IMR-90 (cell line): ENCODE measurements around the gene XPC. TPM values are rescaled to one million over a fixed set of nuclear protein-coding genes. Genes with fewer than 3 reads are reported as not detected.

Experiments
- ATAC-seq: fragments of 200-7000 bp; cut with Tn5 transposase; 2 replicates; pipeline ENCODE4 v1.9.1; 2020; ENCODE audit warnings: low read depth, mild to moderate bottlenecking, moderate library complexity
- BruUV-seq: library from RNA; stranded (reverse); fragments of 400-500 nt; replicated peaks from 2 replicates; lab custom pipeline; 2021; lab: Mats Ljungman, UMichigan
- CTCF ChIA-PET: fragments of 300-600 bp; formaldehyde crosslinking; extraction: SDS; loops from one replicate; lab custom pipeline; 2021; ENCODE audit warnings: antibody characterized with exemption; lab: Yijun Ruan, JAX
- POLR2A ChIA-PET: fragments of 300-600 bp; sonication (Branson Sonifier 250); formaldehyde crosslinking; loops from one replicate; lab custom pipeline; 2022; ENCODE audit warnings: antibody characterized with exemption; ENCODE audit not compliant: unreplicated experiment; lab: Charles Lee
- DNase-seq: peaks from one replicate; pipeline ENCODE4 v3.0.0; 2013
- H2AFZ ChIP-seq: replicated peaks from 2 replicates; pipeline ENCODE3; 2013; ENCODE audit warnings: low read length, mild to moderate bottlenecking; ENCODE audit not compliant: poor library complexity
- H2AK5ac ChIP-seq: 2 replicates; pipeline ENCODE4 v1.6.1; 2013; ENCODE audit warnings: low read depth, low read length, inconsistent platforms
- H2AK9ac ChIP-seq: replicated peaks from 2 replicates; pipeline ENCODE3; 2013; ENCODE audit warnings: mild to moderate bottlenecking, low read depth, low read length, moderate library complexity; ENCODE audit not compliant: poor library complexity
- H2BK120ac ChIP-seq: 2 replicates; pipeline ENCODE4 v1.6.1; 2013; ENCODE audit warnings: low read depth, low read length, inconsistent platforms
- H2BK15ac ChIP-seq: 3 replicates; pipeline ENCODE4 v1.6.1; 2013; ENCODE audit warnings: low read depth, low read length, inconsistent platforms
- H2BK20ac ChIP-seq: 2 replicates; pipeline ENCODE4 v1.6.1; 2013; ENCODE audit warnings: low read depth, mild to moderate bottlenecking, inconsistent platforms, low read length, moderate library complexity
- H2BK5ac ChIP-seq: 2 replicates; pipeline ENCODE4 v1.6.1; 2013; ENCODE audit warnings: mild to moderate bottlenecking, low read depth, low read length, inconsistent platforms; ENCODE audit not compliant: poor library complexity, severe bottlenecking
- H3K14ac ChIP-seq: replicated peaks from 2 replicates; pipeline ENCODE4 v1.6.1; 2013; ENCODE audit warnings: low read depth, low read length, inconsistent platforms
- H3K18ac ChIP-seq: 2 replicates; pipeline ENCODE4 v1.6.1; 2013; ENCODE audit warnings: low read depth, low read length, control low read depth
- H3K23ac ChIP-seq: 2 replicates; pipeline ENCODE4 v1.6.1; 2013; ENCODE audit warnings: low read depth, low read length, inconsistent platforms
- H3K27ac ChIP-seq: 2 replicates; pipeline ENCODE4 v1.5.1; 2013; ENCODE audit warnings: mild to moderate bottlenecking, control low read depth, low read length; ENCODE audit not compliant: insufficient read depth
- H3K27me3 ChIP-seq: 2 replicates; pipeline ENCODE4 v1.6.1; 2013; ENCODE audit warnings: low read length; ENCODE audit not compliant: control insufficient read depth, insufficient read depth
- H3K36me3 ChIP-seq: 2 replicates; pipeline ENCODE4 v1.6.1; 2013; ENCODE audit warnings: low read length, mixed read lengths; ENCODE audit not compliant: control insufficient read depth, insufficient read depth
- H3K4ac ChIP-seq: 2 replicates; pipeline ENCODE4 v1.6.1; 2013; ENCODE audit warnings: low read depth, low read length, inconsistent platforms
- H3K4me1 ChIP-seq: 2 replicates; pipeline ENCODE4 v1.6.1; 2013; ENCODE audit warnings: low read length, mixed read lengths; ENCODE audit not compliant: control insufficient read depth, insufficient read depth
- H3K4me2 ChIP-seq: 2 replicates; pipeline ENCODE4 v1.6.1; 2013; ENCODE audit warnings: low read depth, mild to moderate bottlenecking, control low read depth, low read length, moderate library complexity
- H3K4me3 ChIP-seq: 2 replicates; pipeline ENCODE4 v1.5.1; 2013; ENCODE audit warnings: low read depth, mild to moderate bottlenecking, control low read depth, low read length, moderate library complexity; ENCODE audit not compliant: insufficient read depth
- H3K56ac ChIP-seq: 2 replicates; pipeline ENCODE4 v1.6.1; 2013; ENCODE audit warnings: low read length, inconsistent platforms; ENCODE audit not compliant: insufficient read depth; ENCODE audit errors: extremely low read depth
- H3K79me1 ChIP-seq, 2 experiments: 2 replicates each; pipeline ENCODE4 v1.6.1; 2013; ENCODE audit warnings: low read length in 2 of 2, inconsistent platforms in 1 of 2, low read depth in 1 of 2
- H3K9ac ChIP-seq: 2 replicates; pipeline ENCODE4 v1.6.1; 2013; ENCODE audit warnings: low read depth, low read length, control low read depth
- H3K9me1 ChIP-seq: 2 replicates; pipeline ENCODE4 v1.6.1; 2013; ENCODE audit warnings: low read length, inconsistent platforms; ENCODE audit not compliant: insufficient read depth
- H3K9me3 ChIP-seq: 2 replicates; pipeline ENCODE4 v1.6.1; 2013; ENCODE audit warnings: low read length; ENCODE audit not compliant: control insufficient read depth, insufficient read depth
- H4K20me1 ChIP-seq: 2 replicates; pipeline ENCODE4 v1.6.1; 2013; ENCODE audit warnings: low read length, inconsistent platforms; ENCODE audit not compliant: insufficient read depth
- H4K5ac ChIP-seq: 2 replicates; pipeline ENCODE4 v1.6.1; 2013; ENCODE audit warnings: mild to moderate bottlenecking, low read depth, low read length, control low read depth
- H4K8ac ChIP-seq, 2 experiments: 2 replicates each; pipeline ENCODE4 v1.6.1; 2013; ENCODE audit warnings: low read depth in 2 of 2, low read length in 2 of 2, control low read depth in 1 of 2, inconsistent platforms in 1 of 2
- H4K91ac ChIP-seq: 2 replicates; pipeline ENCODE4 v1.6.1; 2013; ENCODE audit warnings: low read depth, low read length, inconsistent platforms; ENCODE audit not compliant: insufficient read depth
- BHLHE40 ChIP-seq: fragments of 150-350 bp; IDR thresholded peaks from 2 replicates; pipeline ENCODE4 v1.6.1; 2016; ENCODE audit warnings: mild to moderate bottlenecking, low read depth, low read length
- CEBPB ChIP-seq: IDR thresholded peaks from 2 replicates; pipeline ENCODE4 v1.6.1; 2012; ENCODE audit warnings: low read depth, low read length, improper control_type of control experiment
- CTCF ChIP-seq: conservative IDR thresholded peaks from 2 replicates; pipeline ENCODE4 v1.5.1; 2012; ENCODE audit warnings: mild to moderate bottlenecking, low read depth, low read length, improper control_type of control experiment
- MAFK ChIP-seq: IDR thresholded peaks from 2 replicates; pipeline ENCODE4 v1.6.1; 2012; ENCODE audit warnings: low read depth, low read length, improper control_type of control experiment
- MAZ ChIP-seq: IDR thresholded peaks from 2 replicates; pipeline ENCODE4 v1.6.1; 2012; ENCODE audit warnings: low read depth, mild to moderate bottlenecking, low read length, improper control_type of control experiment, moderate library complexity, borderline replicate concordance
- NFE2L2 ChIP-seq: fragments of 150-350 bp; IDR thresholded peaks from 2 replicates; pipeline ENCODE4 v1.6.1; 2016; ENCODE audit warnings: low read depth, mild to moderate bottlenecking, low read length
- POLR2A ChIP-seq: IDR thresholded peaks from 2 replicates; pipeline ENCODE4 v1.6.1; 2012; ENCODE audit warnings: mild to moderate bottlenecking, low read depth, low read length
- RCOR1 ChIP-seq: IDR thresholded peaks from 2 replicates; pipeline ENCODE4 v1.6.1; 2012; ENCODE audit warnings: mild to moderate bottlenecking, low read length, improper control_type of control experiment; ENCODE audit not compliant: insufficient replicate concordance
- RFX5 ChIP-seq: IDR thresholded peaks from 2 replicates; pipeline ENCODE4 v1.8.0; 2012; ENCODE audit warnings: low read depth, mild to moderate bottlenecking, low read length, moderate library complexity
- SMC3 ChIP-seq: fragments of 150-350 bp; IDR thresholded peaks from 2 replicates; pipeline ENCODE4 v1.6.1; 2016; ENCODE audit warnings: low read depth, mild to moderate bottlenecking, antibody characterized with exemption, low read length, moderate library complexity
- USF2 ChIP-seq: fragments of 150-350 bp; IDR thresholded peaks from 2 replicates; pipeline ENCODE4 v1.6.1; 2017; ENCODE audit warnings: mild to moderate bottlenecking, antibody characterized with exemption, low read length, low read depth
- WGBS, 2 experiments: methylation state at CpG; one replicate each; pipeline versions ENCODE4 v1.1.5 to v1.1.7; 2013; ENCODE audit warnings: missing lambda C conversion rate in 2 of 2; ENCODE audit not compliant: insufficient read length in 1 of 2; ENCODE audit errors: extremely low coverage in 2 of 2; 5-methylcytosine and 5-hydroxymethylcytosine counted together
- dilution Hi-C: fragments of 300-500 bp; cut with HindIII; formaldehyde crosslinking; loops from one replicate; pipeline ENCODE4 v1.14.3; 2018; ENCODE audit warnings: low sequenced_read_pairs; ENCODE audit not compliant: unreplicated experiment
- in situ Hi-C: fragments of 300-500 bp; cut with MboI; formaldehyde crosslinking; loops from 3 replicates; pipeline ENCODE4 v1.14.3; 2019; ENCODE audit warnings: low sequenced_read_pairs, inconsistent platforms, mixed read lengths
- intact Hi-C: fragments of 100-400 bp; cut with micrococcal nuclease; formaldehyde crosslinking; loops from 2 replicates; pipeline ENCODE4 v1.10.0; 2022
- polyA plus RNA-seq, 3 experiments: library from polyadenylated mRNA; depleted of rRNA; stranded (reverse); fragments of >200 nt; gene quantifications; 2 replicates each; pipeline ENCODE4 v1.2.3, GENCODE V29; 2012; ENCODE audit warnings: low replicate concordance in 1 of 3
- total RNA-seq: library from RNA; depleted of rRNA; stranded (reverse); fragments of >200 nt; gene quantifications from 2 replicates; pipeline ENCODE4 v1.2.3, GENCODE V29; 2012
- TF ChIP-seq, protein P1 (sequence below): fragments of 150-350 bp; IDR thresholded peaks from 2 replicates; pipeline ENCODE4 v1.6.1; 2016; ENCODE audit warnings: low read depth, mild to moderate bottlenecking, low read length, moderate library complexity, borderline replicate concordance

XPC gene
- total and polyA plus RNA-seq, 2 of the 4 experiments (the other 2 are of a cell fraction) = 30.9 to 48.8 TPM

DNA sequence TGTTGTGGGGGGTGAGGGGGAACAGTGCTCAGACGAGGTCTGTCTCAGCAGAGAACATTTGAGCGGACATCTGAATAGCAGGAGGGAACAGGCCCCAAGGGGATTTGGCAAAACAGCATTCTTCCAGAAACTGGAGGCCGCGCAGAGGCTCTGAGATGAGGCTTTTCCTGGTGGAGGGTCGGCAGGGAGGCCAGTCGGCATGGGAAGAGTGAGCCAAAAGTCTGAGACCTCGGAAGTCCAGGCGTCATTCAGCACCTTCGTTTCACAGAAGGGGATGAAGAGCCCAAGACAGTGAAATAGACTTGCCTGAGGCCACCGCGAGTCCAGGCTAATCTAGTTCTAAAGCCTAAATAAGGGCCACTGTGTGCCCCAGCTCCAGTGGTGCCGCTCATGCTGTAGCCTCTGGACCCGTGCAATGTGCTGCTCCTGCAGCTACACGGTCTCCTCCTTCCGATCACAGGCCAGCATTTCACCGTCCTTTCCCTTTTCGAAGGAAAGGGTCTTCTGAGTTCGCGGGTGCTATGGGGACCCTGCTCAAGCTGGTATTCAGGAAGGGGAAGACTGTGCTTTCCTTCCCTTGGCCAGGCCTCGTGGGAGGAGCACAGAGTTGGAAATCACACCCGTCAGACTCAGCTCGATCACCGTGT is 24.6 kb upstream of the XPC start:
- H3K27ac ChIP-seq = peak overlapping the region; percentile 10; the same call in 1 of the 2 replicates
- peak overlapping the region; percentile 19 for H2BK5ac ChIP-seq
- peaks cover 30% of the 10 kb centered on the region for H3K4me1 ChIP-seq
- H4K91ac ChIP-seq = peak overlapping the region; percentile 81
- peak overlapping the region; percentile 80 for H2BK20ac ChIP-seq
- no peak for TF ChIP-seq MAZ
- no peak for TF ChIP-seq NFE2L2
- no peak for TF ChIP-seq BHLHE40
- TF ChIP-seq CEBPB = no peak
- TF ChIP-seq RCOR1 = no peak
- TF ChIP-seq USF2 = no peak
- no peak for TF ChIP-seq MAFK
- TF ChIP-seq POLR2A = no peak
- TF ChIP-seq, protein P1, sequence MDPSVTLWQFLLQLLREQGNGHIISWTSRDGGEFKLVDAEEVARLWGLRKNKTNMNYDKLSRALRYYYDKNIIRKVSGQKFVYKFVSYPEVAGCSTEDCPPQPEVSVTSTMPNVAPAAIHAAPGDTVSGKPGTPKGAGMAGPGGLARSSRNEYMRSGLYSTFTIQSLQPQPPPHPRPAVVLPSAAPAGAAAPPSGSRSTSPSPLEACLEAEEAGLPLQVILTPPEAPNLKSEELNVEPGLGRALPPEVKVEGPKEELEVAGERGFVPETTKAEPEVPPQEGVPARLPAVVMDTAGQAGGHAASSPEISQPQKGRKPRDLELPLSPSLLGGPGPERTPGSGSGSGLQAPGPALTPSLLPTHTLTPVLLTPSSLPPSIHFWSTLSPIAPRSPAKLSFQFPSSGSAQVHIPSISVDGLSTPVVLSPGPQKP = no peak
- TF ChIP-seq RFX5 = no peak
- TF ChIP-seq CTCF = no peak
- no peak for TF ChIP-seq SMC3
- H3K4ac ChIP-seq = peak overlapping the region; percentile 87
- 0 out of 2 replicates have a peak overlapping the region, but pooled peaks have one; percentile 62 for H3K14ac ChIP-seq
- H3K4me2 ChIP-seq = no peak overlapping the region
- intact Hi-C loops = loop anchor here (1.0 to 5.0 kb wide), 9 partner anchors 58 to 719 kb away; partner anchors contain the start of gene CCDC174
- peak overlapping the region; percentile 81 for H2AFZ ChIP-seq
- peak overlapping the region; percentile 89 for H2BK120ac ChIP-seq
- DNase-seq = no peak
- in situ Hi-C loops = loop anchor here (5.0 to 10.0 kb wide), 2 partner anchors 259 to 342 kb away; partner anchors contain the start of gene GRIP2
- H4K5ac ChIP-seq = peak overlapping the region; percentile 77
- peak overlapping the region; percentile 62; the same call in 2 of the 3 replicates for H2BK15ac ChIP-seq
- H4K20me1 ChIP-seq = no peaks in the 10 kb centered on the region
- H4K8ac ChIP-seq = peak overlapping the region in 1 of 2 experiments; percentile 86; a peak in 3 of 4 replicates
- dilution Hi-C loops = no loop called here
- ATAC-seq = no peak
- H3K79me1 ChIP-seq = no peaks in the 10 kb centered on the region
- no peaks in the 10 kb centered on the region for H3K27me3 ChIP-seq
- ChIA-PET POLR2A (interaction anchor here (0.7 kb wide), 1 partner anchor 24 kb away, joined by 3 read pairs; the partner anchor contains the start of genes LSM3 and XPC), CTCF (interaction anchor here (0.6 to 3.3 kb wide), 24 partner anchors 9 to 347 kb away, joined by 3 to 28 read pairs (median 4); partner anchors contain the start of genes LSM3 and XPC)
- H3K9me3 ChIP-seq = no peaks in the 10 kb centered on the region
- 64% methylated on average over 11 of the region's 23 CpGs; no CpG with 5 or more reads in 1 of the 2 experiments for WGBS, 2 experiments
- peak overlapping the region; percentile 92 for H2AK5ac ChIP-seq
- H3K18ac ChIP-seq = peak overlapping the region; percentile 62; the same call in 1 of the 2 replicates
- no peaks in the 10 kb centered on the region for H3K36me3 ChIP-seq
- peak overlapping the region; percentile 46 for H2AK9ac ChIP-seq
- no peak overlapping the region for H3K4me3 ChIP-seq
- H3K56ac ChIP-seq = no peak overlapping the region
- BruUV-seq = no TSS peak
- H3K9ac ChIP-seq = no peak overlapping the region
- H3K23ac ChIP-seq = no peak overlapping the region
- H3K9me1 ChIP-seq = peaks cover 7% of the 10 kb centered on the region; the same call in 1 of the 2 replicates
